Stimulated activated CD8-positive, alpha-beta memory T cell treated with anti-CD3 and anti-CD28 coated beads, Interleukin-4, amount 100 ng/mL, for 48 hours (primary cell): ENCODE results near the gene TRIM28.
A peak's percentile ranks its signal among the peaks of the same experiment; 100 is the strongest.

ENCODE experiments used
- DNase-seq: peaks from one replicate; pipeline ENCODE4 v3.0.0-alpha.2; 2020

The TRIM28 gene

DNA sequence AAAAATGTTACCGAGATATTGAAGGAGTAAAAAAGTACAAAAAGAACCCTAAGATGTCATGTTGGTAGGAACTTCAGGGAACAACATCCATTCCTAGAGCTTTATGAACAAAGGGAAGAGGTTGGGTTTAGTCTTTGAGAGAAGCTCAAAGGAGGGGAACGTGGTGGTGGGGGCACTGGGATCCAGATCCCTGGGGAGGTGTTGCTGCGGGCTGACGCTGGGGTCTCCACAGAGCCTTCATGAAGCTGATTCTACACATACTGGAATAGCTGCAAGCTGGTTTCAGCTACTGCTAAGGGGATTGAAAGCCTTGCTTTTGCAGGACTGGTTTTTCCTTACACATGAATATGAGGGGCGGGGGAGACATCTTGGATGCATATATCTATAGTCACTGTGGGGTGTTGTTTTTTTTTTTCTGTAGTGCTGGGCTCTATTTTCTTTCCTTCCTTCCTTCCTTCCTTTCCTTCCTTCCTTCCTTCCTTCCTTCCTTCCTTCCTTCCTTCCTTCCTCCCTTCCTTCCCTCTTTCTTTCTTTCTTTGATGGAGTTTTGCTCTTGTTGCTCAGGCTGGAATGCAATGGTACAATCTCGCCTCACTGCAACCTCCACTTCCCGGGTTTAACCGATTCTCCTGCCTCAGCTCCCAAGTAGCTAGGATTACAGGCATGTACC, 35.7 kb downstream of the TRIM28 start:
- no peak for DNase-seq

GRCh38 chr19:58581227-58582141, 37.6 kb downstream of the TRIM28 start:
- peak; percentile 96 for DNase-seq

DNA sequence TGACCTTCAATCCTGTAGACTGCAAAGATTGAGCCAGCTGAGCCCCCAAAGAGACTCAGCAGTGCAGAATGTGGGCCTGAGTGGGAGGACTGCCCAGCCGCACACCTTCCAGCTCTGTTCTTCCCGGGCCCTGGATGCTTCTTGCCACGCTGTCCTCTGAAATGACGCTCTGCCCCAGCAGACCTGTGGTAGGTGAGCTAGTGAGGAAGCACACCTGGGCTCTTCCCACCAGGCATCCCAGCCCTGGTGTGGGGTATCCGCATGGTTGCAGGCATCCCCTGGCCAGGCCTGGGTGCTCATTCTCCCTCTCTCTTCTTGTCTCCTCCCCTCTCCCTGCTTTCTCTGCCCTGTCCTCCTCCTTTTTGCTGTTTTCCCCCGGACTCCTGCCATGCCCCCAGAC, 39.1 kb downstream of the TRIM28 start:
- no peak for DNase-seq

GRCh38 chr19:58584498-58585441, 40.9 kb downstream of the TRIM28 start:
- DNase-seq = no peak

- DNase-seq = no peak
Measured at GRCh38 chr19:58585442-58586132, 41.7 kb downstream of the TRIM28 start.

- no peak for DNase-seq
Measured at GRCh38 chr19:58586133-58586765, 42.4 kb downstream of the TRIM28 start.
